ENCODE results near the gene C2orf15. TPM values are rescaled to one million over a fixed set of nuclear protein-coding genes. Genes with fewer than 3 reads are reported as not detected.
"Not testable (repeated sequence)": the region's sequence is repeated elsewhere in the genome, so short reads cannot be mapped to it uniquely, and the experiment has no call there.

C2orf15 gene
- total RNA-seq, 1 donor from 2014 or later = 19.6 TPM

GRCh38 chr2:99111236-99111635, 30.3 kb upstream of the C2orf15 start:
- no peaks in the 10 kb centered on the region for H3K27me3 Mint-ChIP-seq
- TF ChIP-seq, protein P1, sequence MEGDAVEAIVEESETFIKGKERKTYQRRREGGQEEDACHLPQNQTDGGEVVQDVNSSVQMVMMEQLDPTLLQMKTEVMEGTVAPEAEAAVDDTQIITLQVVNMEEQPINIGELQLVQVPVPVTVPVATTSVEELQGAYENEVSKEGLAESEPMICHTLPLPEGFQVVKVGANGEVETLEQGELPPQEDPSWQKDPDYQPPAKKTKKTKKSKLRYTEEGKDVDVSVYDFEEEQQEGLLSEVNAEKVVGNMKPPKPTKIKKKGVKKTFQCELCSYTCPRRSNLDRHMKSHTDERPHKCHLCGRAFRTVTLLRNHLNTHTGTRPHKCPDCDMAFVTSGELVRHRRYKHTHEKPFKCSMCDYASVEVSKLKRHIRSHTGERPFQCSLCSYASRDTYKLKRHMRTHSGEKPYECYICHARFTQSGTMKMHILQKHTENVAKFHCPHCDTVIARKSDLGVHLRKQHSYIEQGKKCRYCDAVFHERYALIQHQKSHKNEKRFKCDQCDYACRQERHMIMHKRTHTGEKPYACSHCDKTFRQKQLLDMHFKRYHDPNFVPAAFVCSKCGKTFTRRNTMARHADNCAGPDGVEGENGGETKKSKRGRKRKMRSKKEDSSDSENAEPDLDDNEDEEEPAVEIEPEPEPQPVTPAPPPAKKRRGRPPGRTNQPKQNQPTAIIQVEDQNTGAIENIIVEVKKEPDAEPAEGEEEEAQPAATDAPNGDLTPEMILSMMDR (IDR thresholded peaks at IDR 0.05; ENCODE audit: unreplicated experiment) = no peak
- H3K4me1 Mint-ChIP-seq (ENCODE audit: low read depth) = peaks cover 3% of the 10 kb centered on the region
- H3K4me3 Mint-ChIP-seq (ENCODE audit: low read depth) = no peak overlapping the region
- H3K9me3 Mint-ChIP-seq (ENCODE audit: low read depth) = no peaks in the 10 kb centered on the region
- no peak for DNase-seq (ENCODE audit: low spot score, unreplicated experiment)
- no peaks in the 10 kb centered on the region for H3K36me3 Mint-ChIP-seq (ENCODE audit: insufficient read depth)
- no peak overlapping the region for H3K27ac Mint-ChIP-seq

DNA sequence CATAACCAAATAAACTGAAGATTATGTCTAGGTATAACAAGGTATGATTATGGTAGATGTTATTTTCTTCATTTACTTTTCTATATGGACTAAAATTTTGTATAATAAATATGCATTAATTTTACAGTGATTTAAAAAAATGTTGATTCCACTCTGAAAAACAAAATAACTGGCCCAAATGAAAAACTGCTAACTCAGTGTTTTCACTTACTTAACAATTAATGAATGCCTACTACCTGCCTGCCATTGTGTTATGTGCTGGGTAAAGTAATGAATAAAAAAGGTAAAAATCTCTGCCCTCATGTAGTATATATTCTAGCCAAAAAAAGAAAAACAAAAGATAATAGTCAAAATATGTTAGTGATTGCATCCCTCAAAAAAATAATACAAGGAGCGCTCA, 29.6 kb upstream of the C2orf15 start:
- TF ChIP-seq, protein P1 (IDR thresholded peaks at IDR 0.05; ENCODE audit: unreplicated experiment) = no peak
- Mint-ChIP-seq H3K4me1 (ENCODE audit: low read depth) (peaks cover 3% of the 10 kb centered on the region), H3K27me3 (no peaks in the 10 kb centered on the region), H3K4me3 (ENCODE audit: low read depth) (no peak overlapping the region), H3K9me3 (ENCODE audit: low read depth) (no peaks in the 10 kb centered on the region), H3K27ac (no peak overlapping the region), H3K36me3 (ENCODE audit: insufficient read depth) (no peaks in the 10 kb centered on the region)
- DNase-seq (ENCODE audit: low spot score, unreplicated experiment) = no peak

DNA sequence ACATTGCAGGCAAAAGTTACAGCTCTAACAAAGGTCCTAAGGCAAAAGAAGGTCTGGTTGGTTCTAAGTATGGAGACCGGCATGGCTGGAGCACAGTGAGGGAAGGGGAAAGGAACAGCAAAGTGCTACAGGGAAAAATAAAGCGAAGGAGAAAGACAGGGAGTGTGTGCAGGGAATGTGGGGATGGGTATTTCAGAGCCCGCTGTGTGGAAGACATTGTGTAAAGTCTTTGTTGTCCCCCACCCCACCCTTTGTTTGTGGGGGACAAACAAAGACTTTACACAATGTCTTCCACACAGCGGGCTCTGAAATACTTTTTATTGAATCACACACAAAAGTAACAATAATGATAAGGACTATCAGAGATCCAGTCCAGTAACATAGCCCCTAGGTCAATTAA, 28.9 kb upstream of the C2orf15 start:
- peak overlapping the region; percentile 83 for H3K27ac Mint-ChIP-seq
- H3K4me3 Mint-ChIP-seq (ENCODE audit: low read depth) = no peak overlapping the region
- H3K27me3 Mint-ChIP-seq = no peaks in the 10 kb centered on the region
- H3K4me1 Mint-ChIP-seq (ENCODE audit: low read depth) = peaks cover 3% of the 10 kb centered on the region
- H3K36me3 Mint-ChIP-seq (ENCODE audit: insufficient read depth) = no peaks in the 10 kb centered on the region
- H3K9me3 Mint-ChIP-seq (ENCODE audit: low read depth) = no peaks in the 10 kb centered on the region
- TF ChIP-seq, protein P1 (IDR thresholded peaks at IDR 0.05; ENCODE audit: unreplicated experiment) = no peak
- DNase-seq (ENCODE audit: low spot score, unreplicated experiment) = no peak

DNA sequence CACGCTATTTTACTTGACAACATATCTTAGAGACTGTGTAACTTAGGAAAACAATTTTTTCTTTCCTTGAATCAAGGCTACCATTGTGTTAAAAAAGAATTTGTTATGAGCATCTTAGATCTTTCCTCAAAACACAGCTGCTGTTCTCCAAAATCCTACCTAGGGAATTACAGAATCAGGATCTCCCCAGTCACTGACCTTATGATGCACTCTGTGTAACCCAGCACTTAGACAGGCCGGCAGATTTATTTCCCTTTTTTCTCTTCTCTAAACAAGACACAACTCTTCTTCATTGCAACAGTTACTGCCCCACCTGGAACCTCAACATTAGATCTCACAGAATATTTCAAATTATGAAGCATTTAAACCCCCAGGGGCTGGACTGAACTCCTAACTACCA, 13.5 kb upstream of the C2orf15 start:
- Mint-ChIP-seq H3K4me3 (ENCODE audit: low read depth) (no peak overlapping the region), H3K36me3 (ENCODE audit: insufficient read depth) (peaks cover 62% of the 10 kb centered on the region), H3K27me3 (no peaks in the 10 kb centered on the region), H3K9me3 (ENCODE audit: low read depth) (peaks cover 67% of the 10 kb centered on the region), H3K4me1 (ENCODE audit: low read depth) (no peaks in the 10 kb centered on the region), H3K27ac (no peak overlapping the region)
- TF ChIP-seq, protein P1 (IDR thresholded peaks at IDR 0.05; ENCODE audit: unreplicated experiment) = no peak
- no peak for DNase-seq (ENCODE audit: low spot score, unreplicated experiment)

- not testable (repeated sequence) for H3K27ac Mint-ChIP-seq; H3K27me3 Mint-ChIP-seq; DNase-seq (ENCODE audit: low spot score, unreplicated experiment); H3K4me3 Mint-ChIP-seq (ENCODE audit: low read depth); H3K4me1 Mint-ChIP-seq (ENCODE audit: low read depth)
- Mint-ChIP-seq H3K36me3 (ENCODE audit: insufficient read depth) (peaks cover 55% of the 10 kb centered on the region), H3K9me3 (ENCODE audit: low read depth) (peaks cover 54% of the 10 kb centered on the region)
Measured at GRCh38 chr2:99135044-99135556, 6.4 kb upstream of the C2orf15 start.

GRCh38 chr2:99139003-99139402, 2.5 kb upstream of the C2orf15 start:
- TF ChIP-seq, protein P1 (IDR thresholded peaks at IDR 0.05; ENCODE audit: unreplicated experiment) = no peak
- DNase-seq (ENCODE audit: low spot score, unreplicated experiment) = no peak
- Mint-ChIP-seq H3K27me3 (no peaks in the 10 kb centered on the region), H3K4me1 (ENCODE audit: low read depth) (peaks cover 18% of the 10 kb centered on the region), H3K36me3 (ENCODE audit: insufficient read depth) (peaks cover 32% of the 10 kb centered on the region), H3K27ac (no peak overlapping the region), H3K4me3 (ENCODE audit: low read depth) (peak overlapping the region; percentile 35), H3K9me3 (ENCODE audit: low read depth) (peaks cover 21% of the 10 kb centered on the region)

All from progenitor cell of endocrine pancreas (in vitro differentiated cells).